Inflammatory macrophage (primary cell): ENCODE measurements around the gene TPD52L2.
"Not testable (repeated sequence)": the region's sequence is repeated elsewhere in the genome, so short reads cannot be mapped to it uniquely, and the experiment has no call there.

Experiments
- DNase-seq, 2 donors: peaks; one replicate each; pipeline ENCODE4 v3.0.0-alpha.2; 2020 to 2022

The TPD52L2 gene

GRCh38 chr20:63835021-63835858, 29.8 kb upstream of the TPD52L2 start:
- peak; percentile 50 to 77 for DNase-seq

DNA sequence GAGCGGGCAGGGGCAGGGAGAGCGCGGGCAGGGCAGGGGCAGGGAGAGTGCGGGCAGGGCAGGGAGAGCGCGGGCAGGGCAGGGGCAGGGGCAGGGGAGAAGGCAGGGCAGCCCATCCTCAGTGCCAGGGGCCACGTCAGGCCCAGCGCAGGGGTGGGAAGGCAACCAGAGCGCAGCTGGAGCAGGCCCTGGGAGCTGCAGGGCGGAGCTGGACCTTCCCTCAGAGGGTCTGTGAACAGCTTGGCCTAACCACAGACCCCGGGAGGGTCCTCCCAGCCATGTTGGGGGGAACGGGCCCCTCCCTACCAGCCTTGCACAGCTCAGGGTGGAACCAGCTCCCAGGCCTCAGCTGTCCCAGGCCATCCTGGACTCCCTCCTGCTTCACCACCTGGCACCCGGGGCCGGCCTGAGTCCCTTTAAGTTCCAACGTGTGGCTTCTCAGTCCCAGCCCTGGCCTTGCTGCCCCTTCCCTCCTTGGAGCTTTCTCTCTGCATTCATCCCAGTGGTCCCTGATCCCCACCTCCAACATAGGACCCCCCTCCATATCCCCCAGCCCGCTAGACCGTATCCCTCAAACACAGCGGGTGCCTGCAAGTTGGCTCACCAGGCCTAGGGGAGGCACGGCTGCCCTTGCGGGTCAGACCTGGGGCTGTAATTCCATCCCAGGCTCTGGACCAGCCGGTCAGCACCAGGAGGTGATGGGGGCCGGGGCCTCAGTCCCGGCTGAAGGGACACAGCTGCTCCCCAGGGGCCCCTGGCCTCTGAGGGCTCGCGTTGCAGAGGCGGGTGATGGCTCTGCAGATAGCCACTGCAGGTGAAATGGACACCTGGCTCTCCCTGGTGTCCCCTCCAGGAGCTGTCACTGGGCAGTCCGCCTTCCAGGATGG, 28.4 kb upstream of the TPD52L2 start:
- DNase-seq, result no peak

- DNase-seq, result no peak
Measured at GRCh38 chr20:63837479-63837878, 27.6 kb upstream of the TPD52L2 start.

- no peak for DNase-seq
Measured at GRCh38 chr20:63839620-63840019, 25.4 kb upstream of the TPD52L2 start.

- DNase-seq, result no peak
Measured at GRCh38 chr20:63840405-63840828, 24.7 kb upstream of the TPD52L2 start.

- no peak for DNase-seq
Measured at GRCh38 chr20:63842258-63842657, 22.8 kb upstream of the TPD52L2 start.

- DNase-seq, result no peak
Measured at GRCh38 chr20:63843222-63843621, 21.8 kb upstream of the TPD52L2 start.

DNA sequence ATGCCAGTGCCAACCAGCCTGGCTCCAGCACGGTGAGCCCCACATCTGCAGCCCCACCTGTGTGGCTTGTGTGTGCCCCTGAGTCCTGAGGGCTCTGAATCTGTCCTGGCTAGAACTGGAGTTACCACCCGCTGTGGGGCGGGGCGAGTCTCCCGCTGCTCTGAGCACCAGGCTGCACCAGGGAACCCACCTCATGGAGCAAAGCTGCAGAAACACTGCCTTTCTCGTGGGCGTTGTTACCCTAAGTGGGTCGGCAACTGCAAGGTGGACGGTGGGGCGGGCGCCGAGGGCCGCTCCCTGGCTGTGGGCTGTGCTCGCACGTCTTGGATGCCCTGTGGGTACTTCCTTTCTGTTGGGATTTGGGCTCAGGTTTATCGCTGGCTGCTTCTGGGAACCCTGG, 21.3 kb upstream of the TPD52L2 start:
- no peak for DNase-seq

DNA sequence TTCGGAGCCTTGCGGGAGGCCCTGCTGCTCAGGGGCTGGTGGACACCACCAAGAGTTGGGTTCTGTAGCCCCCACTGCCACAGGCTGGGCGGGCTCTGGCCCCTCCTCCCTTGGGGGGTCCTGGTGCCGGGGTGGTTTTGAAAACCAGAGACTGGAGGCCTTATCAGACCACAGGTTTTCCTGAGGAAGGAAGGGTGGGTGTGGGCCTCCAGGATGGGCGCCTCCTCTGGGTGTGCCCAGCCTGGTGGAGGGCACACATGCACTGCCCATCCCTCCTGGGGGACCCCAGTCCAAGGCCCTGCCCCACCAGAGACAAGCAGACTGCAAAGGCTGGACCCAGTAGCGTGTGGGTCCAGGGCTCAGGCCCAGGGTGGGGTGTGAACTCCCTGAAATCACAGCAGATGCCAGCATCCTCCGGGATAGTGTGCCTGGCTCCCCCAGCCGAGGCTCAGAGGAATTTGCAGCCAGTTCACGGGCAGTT, 20.5 kb upstream of the TPD52L2 start:
- DNase-seq, result no peak

DNA sequence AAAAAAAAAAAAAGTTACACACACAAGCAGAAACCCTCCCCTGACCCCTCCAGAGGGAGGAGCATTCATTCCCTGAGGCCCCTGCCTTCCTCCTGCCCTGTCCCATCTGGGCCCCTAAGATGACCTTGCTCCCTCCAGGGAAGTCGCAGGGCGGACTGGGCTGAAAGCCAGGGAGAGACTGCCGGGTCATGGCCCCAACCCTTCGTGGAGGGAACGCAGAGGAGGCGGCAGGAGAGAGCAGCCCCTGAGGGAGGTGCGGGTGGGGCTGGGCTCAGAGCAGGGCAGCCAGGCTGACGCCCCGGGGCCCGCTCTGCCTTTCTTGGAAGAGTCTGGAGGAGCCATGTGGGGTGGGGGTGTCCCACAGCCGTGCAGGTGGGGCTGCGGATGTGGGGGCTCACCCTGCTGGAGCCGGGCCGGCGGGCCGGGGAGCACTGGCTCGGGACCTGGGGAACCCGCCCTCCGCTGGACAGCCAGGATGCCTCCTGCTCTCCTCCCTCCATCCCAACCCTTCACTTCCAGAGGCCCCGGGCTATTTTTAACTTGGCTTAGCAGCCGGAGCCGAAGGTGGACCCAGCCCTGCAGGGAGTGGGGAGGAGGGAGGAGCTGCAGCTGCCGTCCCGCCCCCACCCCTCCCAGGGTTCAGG, 18.8 kb upstream of the TPD52L2 start:
- no peak for DNase-seq

GRCh38 chr20:63846888-63847236, 18.2 kb upstream of the TPD52L2 start:
- no peak for DNase-seq

GRCh38 chr20:63847237-63848002, 17.6 kb upstream of the TPD52L2 start:
- peak in 1 of 2 donors; percentile 52 for DNase-seq

DNA sequence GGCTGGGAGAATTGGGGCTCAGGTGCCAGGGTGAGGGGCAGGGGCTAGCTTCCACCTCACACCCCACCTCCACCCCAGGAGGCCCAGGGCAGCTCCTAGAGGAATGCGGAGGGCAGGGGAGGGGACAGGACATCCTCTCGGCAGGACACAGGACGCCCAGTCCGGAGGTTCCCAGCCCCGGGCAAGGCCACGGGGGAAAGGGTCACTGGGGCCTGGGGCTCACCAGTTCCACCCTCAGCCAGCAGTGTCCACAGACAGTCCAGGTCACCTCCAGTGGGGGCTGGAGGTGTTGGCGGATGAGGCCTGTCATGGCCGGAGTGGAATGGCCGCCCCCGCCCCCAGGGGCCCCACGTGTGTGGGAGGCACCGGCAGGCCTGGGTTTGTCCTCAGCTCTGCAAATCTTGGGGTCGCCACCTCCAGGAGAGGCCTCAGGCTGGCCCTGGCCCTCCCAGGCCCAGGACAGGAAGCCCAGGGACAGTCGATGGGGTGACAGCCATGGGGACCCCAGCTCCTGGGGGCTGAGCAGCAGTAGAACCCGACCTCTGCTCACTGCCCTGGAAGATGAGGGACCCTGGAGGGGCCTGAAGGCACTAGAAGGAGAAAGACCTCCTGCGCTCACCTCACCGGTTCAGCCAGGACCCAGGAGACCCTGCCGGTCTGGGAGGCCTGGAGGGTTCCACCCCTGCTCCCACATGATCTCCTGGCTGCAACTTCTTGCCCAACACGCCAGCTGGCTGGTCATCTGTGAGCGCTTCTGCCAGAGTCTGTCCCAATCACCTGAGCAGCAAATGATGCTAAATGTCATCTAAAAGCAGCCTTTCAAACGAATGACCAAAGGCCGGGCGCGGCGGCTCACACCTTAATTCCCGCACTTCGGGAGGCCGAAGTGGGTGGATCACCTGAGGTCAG, 16.8 kb upstream of the TPD52L2 start:
- peak in 1 of 2 donors; percentile 58 for DNase-seq

- DNase-seq, result peak; percentile 60 to 77
Measured at GRCh38 chr20:63850689-63851547, 14.2 kb upstream of the TPD52L2 start.

- not testable (repeated sequence) for DNase-seq
Measured at GRCh38 chr20:63851548-63851943, 13.5 kb upstream of the TPD52L2 start.

DNA sequence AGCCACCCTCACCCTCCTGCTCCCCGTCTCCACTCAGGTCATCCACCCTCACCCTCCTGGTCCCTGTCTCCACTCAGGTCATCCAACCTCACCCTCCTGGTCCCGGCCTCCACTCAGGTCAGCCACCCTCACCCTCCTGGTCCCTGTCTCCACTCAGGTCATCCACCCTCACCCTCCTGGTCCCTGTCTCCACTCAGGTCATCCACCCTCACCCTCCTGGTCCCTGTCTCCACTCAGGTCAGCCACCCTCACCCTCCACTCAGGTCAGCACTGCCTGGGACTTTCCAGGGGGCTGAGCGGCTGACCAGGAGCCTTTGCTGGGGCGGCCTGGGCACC, 11.4 kb upstream of the TPD52L2 start:
- DNase-seq, result not testable (repeated sequence)

- DNase-seq, result peak; percentile 53 to 81
Measured at GRCh38 chr20:63854069-63854765, 10.9 kb upstream of the TPD52L2 start.

GRCh38 chr20:63854766-63855362, 10.2 kb upstream of the TPD52L2 start:
- DNase-seq, result no peak
